Measurements from ENCODE around the gene NR2F1.

NR2F1 gene

GRCh38 chr5:93572608-93573353, 10.2 kb upstream of the NR2F1 start:
- FAIRE-seq (no peak), DNase-seq (ENCODE audit: insufficient read length) (no peak)
- TF ChIP-seq POLR2A (IDR thresholded peaks at IDR 0.05; ENCODE audit: low read depth, low read length) (no peak), TAF1 (IDR thresholded peaks at IDR 0.05; ENCODE audit: borderline replicate concordance, low read depth, low read length) (no peak), POLR2AphosphoS5 (IDR thresholded peaks at IDR 0.05; ENCODE audit: low read depth, low read length) (no peak)

GRCh38 chr5:93573354-93574351, 9.4 kb upstream of the NR2F1 start:
- TF ChIP-seq POLR2AphosphoS5 (IDR thresholded peaks at IDR 0.05; ENCODE audit: low read depth, low read length) = no peak
- TF ChIP-seq TAF1 (IDR thresholded peaks at IDR 0.05; ENCODE audit: borderline replicate concordance, low read depth, low read length) = no peak
- TF ChIP-seq POLR2A (IDR thresholded peaks at IDR 0.05; ENCODE audit: low read depth, low read length) = no peak
- FAIRE-seq = no peak
- DNase-seq (ENCODE audit: insufficient read length) = no peak

DNA sequence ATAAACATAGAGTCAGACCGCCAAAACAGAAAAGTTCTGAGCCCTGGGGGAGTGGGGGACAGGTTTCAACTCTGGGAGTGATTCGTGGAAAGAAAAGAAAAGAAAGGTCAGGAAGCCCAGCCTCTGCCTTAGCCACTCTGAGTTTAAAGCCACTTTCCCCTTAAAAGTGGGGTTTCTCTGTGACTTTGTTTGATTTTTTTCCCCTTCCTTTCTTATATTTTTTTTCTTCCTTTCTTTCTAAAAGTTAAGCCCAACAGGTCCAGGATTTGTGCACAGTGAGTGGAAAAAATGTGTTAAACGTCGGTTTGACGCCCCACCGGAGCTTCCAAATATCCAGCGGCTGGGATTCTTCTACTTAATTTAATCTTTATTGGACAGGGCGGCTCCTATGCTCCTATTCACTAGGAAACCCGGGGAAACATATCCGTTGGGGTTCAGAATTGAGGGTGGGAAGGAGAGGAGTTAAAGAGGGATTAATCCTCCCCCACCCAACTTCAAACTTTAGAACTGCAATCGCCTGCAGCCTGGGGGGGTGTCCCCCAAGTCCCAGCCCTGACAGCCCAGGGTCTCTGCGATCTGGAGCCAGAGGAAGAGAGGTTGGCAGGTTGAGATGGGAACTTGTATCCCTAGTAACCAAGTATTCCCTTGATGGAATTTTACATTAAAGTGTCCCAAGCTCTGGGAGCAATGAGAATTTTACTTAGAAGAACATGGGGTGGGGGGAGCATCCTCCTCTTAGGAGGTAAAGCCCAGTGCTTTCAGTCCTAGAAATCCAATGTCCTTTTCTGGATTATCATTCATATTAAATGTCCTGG, 8.3 kb upstream of the NR2F1 start:
- TF ChIP-seq POLR2A (IDR thresholded peaks at IDR 0.05; ENCODE audit: low read depth, low read length) (no peak), POLR2AphosphoS5 (IDR thresholded peaks at IDR 0.05; ENCODE audit: low read depth, low read length) (no peak), TAF1 (IDR thresholded peaks at IDR 0.05; ENCODE audit: borderline replicate concordance, low read depth, low read length) (no peak)
- DNase-seq (ENCODE audit: insufficient read length) (no peak), FAIRE-seq (no peak)

GRCh38 chr5:93575461-93576414, 7.3 kb upstream of the NR2F1 start:
- no peak for TF ChIP-seq TAF1 (IDR thresholded peaks at IDR 0.05; ENCODE audit: borderline replicate concordance, low read depth, low read length)
- TF ChIP-seq POLR2AphosphoS5 (IDR thresholded peaks at IDR 0.05; ENCODE audit: low read depth, low read length) = no peak
- no peak for TF ChIP-seq POLR2A (IDR thresholded peaks at IDR 0.05; ENCODE audit: low read depth, low read length)
- DNase-seq (ENCODE audit: insufficient read length) (no peak), FAIRE-seq (peak; percentile 24)

- FAIRE-seq = no peak
- DNase-seq (ENCODE audit: insufficient read length) = no peak
- no peak for TF ChIP-seq POLR2A (IDR thresholded peaks at IDR 0.05; ENCODE audit: low read depth, low read length)
- TF ChIP-seq POLR2AphosphoS5 (IDR thresholded peaks at IDR 0.05; ENCODE audit: low read depth, low read length) = no peak
- TF ChIP-seq TAF1 (IDR thresholded peaks at IDR 0.05; ENCODE audit: borderline replicate concordance, low read depth, low read length) = no peak
These were observed 5.8 kb upstream of the NR2F1 start for GRCh38 chr5:93576994-93577853.

DNA sequence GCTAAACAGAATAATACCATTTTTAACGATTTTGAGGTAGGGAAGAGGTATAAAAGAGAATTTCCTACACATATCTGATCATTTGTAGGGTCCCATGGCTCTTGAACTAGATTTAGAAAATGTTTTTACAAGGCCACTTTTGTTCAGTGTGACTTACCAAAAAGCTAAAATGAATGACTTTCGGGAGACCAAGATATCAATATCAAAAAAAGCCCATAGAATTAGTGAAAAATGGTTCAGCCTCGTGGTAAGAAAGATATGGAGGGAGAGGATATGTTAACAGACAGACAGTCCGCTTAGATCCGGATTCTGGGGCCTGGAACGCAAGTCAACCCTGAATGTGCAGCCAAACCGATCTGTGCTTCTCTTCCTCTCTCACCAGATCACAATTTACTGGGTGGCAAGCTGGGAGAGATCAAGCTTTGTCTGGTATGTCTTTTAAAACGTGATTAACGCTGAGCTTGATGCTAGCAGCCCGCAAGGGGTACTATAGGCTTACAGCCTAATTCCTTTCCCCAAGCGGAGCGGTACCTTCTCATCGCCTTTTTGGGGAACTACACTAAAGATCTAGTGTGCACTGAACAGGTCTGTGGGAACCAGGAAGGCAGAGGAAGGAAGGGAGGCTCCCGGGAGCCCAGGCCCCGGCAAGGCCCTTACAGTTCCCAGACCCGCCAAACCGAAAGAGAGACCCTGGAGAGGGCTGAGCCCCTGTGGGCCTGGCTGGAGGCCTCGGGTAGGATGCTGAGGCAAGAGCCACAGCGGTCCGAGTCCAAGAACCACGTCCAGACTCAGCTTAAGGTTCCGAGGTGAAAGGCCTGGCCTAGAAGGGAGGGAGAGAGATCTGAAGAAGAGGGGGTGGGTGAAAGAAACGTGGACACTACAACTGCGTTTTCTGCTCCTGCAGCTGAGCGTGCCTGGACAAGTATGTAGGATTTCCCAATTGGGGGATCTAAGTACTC, 4.9 kb upstream of the NR2F1 start:
- TF ChIP-seq TAF1 (IDR thresholded peaks at IDR 0.05; ENCODE audit: borderline replicate concordance, low read depth, low read length) (no peak), POLR2A (IDR thresholded peaks at IDR 0.05; ENCODE audit: low read depth, low read length) (no peak), POLR2AphosphoS5 (IDR thresholded peaks at IDR 0.05; ENCODE audit: low read depth, low read length) (no peak)
- FAIRE-seq (peak; percentile 27), DNase-seq (ENCODE audit: insufficient read length) (no peak)

DNA sequence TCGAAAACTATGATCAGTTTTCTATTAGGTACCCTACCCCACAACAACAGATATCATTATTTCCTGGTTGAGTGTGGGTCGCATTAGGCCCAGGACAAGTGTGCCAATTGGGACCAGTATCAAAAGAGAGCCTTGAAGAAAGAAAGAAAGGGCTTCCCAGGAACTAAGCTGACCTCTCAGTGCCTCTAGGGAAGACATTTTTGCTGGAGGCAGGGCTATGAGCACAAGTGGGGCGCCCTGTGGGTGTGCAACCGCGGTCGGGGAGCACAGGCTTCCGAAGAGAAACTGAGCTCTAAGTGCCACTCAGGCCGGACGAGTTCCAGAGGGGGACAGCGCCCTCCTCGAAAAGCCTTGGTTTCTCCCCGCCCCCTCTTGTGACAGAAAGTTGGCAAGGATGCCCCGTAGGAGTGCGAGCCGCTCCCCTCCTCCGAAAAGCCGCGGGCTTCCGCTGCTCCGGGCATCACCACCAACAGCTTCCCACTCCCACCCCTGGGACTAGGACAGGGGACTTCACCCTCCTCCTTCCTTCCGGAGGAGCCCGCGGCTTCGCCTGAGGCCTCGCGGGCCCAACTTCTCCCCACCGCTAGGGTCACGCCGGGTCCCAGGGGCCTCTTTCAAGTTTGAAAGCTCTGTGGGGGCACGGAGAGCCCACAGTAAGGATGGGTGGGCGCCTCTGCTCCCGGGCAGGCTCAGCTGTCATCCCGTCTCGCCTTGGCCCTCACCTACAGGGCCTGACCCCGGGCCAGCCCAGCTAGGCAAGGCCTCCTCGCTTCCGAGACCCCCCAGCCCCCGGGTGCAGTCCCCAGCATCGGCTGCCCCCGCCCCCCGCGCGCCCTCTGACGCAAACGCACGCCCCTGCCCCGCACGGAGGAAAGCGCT, 4.0 kb upstream of the NR2F1 start:
- FAIRE-seq = no peak
- DNase-seq (ENCODE audit: insufficient read length) = no peak
- no peak for TF ChIP-seq POLR2A (IDR thresholded peaks at IDR 0.05; ENCODE audit: low read depth, low read length)
- TF ChIP-seq TAF1 (IDR thresholded peaks at IDR 0.05; ENCODE audit: borderline replicate concordance, low read depth, low read length) = no peak
- no peak for TF ChIP-seq POLR2AphosphoS5 (IDR thresholded peaks at IDR 0.05; ENCODE audit: low read depth, low read length)

DNA sequence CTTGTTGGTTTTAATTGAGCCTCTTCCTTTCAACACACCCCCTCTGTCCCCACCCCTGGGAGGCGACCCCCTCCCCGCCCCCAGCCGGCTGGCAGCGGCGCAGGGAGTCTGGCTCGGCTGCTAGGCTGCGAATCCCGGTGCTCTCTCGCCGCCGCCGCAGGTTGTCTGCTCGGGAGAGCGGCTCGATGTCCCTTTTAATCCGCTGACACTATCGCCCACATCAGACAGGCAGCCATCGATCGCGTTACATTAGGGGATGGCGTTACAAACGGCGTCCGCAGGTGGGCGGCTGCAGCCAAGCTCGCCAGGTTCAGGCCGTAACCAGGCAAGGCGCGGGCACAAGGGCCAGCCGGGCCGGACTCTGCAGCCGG, 3.3 kb upstream of the NR2F1 start:
- FAIRE-seq (no peak), DNase-seq (ENCODE audit: insufficient read length) (no peak)
- TF ChIP-seq TAF1 (IDR thresholded peaks at IDR 0.05; ENCODE audit: borderline replicate concordance, low read depth, low read length) (no peak), POLR2A (IDR thresholded peaks at IDR 0.05; ENCODE audit: low read depth, low read length) (no peak), POLR2AphosphoS5 (IDR thresholded peaks at IDR 0.05; ENCODE audit: low read depth, low read length) (no peak)

Data from GM12892 (cell line).